ENCODE data around the gene NCBP2. TPM values are rescaled to one million over a fixed set of nuclear protein-coding genes. Genes with fewer than 3 reads are reported as not detected.
A peak's percentile ranks its signal among the peaks of the same experiment; 100 is the strongest.

Gene NCBP2
- total and polyA plus RNA-seq, 8 donors = 15.4 to 52.5 (median 40.6) TPM

DNA sequence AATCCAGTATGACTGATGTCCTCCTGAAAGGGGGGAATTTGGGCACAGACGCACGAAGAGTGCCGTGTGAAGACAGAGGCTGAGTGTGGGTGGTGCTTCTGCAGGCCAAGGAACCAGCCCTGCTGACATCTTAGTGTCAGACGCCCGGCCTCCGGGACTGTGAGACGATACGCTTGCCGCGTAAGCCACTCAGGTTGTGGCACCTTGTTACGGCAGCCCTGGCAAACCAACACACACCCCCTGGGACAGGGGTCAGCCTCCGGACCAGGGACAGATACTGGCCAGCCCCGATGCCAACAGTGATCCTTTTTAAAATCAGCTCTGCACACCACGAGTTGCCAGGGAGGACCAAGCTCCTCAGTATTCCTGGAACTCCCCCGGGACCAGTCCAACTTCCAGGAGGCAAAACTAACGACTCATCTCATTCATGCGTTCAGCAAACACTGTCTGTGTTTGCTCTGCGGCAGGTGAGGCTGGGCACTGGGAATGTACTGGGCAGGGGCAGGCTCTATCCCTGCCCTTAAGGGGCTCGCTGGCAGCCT is 47.5 kb upstream of the NCBP2 start:
- Histone ChIP-seq H3K36me3 (no peaks in the 10 kb centered on the region), H3K27me3 (peaks cover 0 to 19% (median 0%) of the 10 kb centered on the region in 3 donors), H3K4me1 (no peaks in the 10 kb centered on the region), H3K9me3 (no peaks in the 10 kb centered on the region), H3K4me3 (no peak overlapping the region), H3K27ac (no peak overlapping the region)
- intact Hi-C loops (cut with DNase I; ENCODE audit: low total_unique reads) = no loop called here
- WGBS, 5 donors = 72 to 78% (median 76%) methylated on average over 16 to 19 of the region's 19 CpGs
- TF ChIP-seq, protein P1, sequence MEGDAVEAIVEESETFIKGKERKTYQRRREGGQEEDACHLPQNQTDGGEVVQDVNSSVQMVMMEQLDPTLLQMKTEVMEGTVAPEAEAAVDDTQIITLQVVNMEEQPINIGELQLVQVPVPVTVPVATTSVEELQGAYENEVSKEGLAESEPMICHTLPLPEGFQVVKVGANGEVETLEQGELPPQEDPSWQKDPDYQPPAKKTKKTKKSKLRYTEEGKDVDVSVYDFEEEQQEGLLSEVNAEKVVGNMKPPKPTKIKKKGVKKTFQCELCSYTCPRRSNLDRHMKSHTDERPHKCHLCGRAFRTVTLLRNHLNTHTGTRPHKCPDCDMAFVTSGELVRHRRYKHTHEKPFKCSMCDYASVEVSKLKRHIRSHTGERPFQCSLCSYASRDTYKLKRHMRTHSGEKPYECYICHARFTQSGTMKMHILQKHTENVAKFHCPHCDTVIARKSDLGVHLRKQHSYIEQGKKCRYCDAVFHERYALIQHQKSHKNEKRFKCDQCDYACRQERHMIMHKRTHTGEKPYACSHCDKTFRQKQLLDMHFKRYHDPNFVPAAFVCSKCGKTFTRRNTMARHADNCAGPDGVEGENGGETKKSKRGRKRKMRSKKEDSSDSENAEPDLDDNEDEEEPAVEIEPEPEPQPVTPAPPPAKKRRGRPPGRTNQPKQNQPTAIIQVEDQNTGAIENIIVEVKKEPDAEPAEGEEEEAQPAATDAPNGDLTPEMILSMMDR (IDR thresholded peaks at IDR 0.05) = no peak
- no peak for TF ChIP-seq POLR2A (IDR thresholded peaks at IDR 0.05)
- no peak for TF ChIP-seq POLR2AphosphoS5 (IDR thresholded peaks at IDR 0.05)
- TF ChIP-seq EP300 (IDR thresholded peaks at IDR 0.05) = no peak
- DNase-seq = no peak

DNA sequence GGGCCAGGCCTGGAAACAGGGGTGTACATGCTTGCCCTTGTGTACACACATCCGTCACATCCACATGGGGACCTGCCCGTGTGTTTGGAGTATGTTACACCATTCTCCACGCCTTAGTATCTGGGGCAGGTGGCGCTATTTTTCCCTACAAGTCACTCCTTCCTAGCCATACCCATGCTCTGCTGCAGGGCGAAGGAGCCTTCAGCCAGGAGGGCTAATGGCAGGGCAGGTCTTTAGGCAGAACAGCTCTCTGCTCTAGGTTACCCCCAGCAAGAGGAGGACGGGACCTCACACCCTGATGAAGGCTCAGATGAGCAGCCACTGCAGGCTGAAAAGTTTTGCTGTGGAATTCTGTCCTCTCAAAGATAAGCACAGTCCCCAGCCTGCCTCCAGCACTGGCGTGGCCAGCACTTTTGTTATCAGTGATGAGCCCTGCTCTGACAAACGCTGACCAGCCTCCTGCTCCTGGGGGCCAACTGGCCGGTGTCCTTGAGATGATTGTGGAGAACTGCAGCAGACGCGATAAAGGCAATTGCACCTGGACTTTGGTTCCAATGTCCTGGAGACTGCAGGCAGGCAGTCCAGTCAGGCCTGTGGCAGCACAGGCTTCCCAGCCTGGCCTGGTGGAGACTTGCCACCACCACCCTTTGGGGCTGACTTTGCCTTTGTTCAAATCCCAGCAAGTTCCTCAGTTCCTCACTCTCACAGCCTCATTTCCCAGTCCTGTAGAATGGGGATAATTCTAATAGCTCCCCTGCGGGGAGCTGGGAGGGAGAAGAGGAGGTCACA is 46.1 kb upstream of the NCBP2 start:
- no peak for TF ChIP-seq POLR2AphosphoS5 (IDR thresholded peaks at IDR 0.05)
- TF ChIP-seq POLR2A (IDR thresholded peaks at IDR 0.05) = no peak
- H3K27ac ChIP-seq = no peak overlapping the region
- no peaks in the 10 kb centered on the region for H3K4me1 ChIP-seq
- peak in 1 of 2 donors; percentile 62 for DNase-seq
- H3K27me3 ChIP-seq = peaks cover 0 to 19% (median 0%) of the 10 kb centered on the region in 3 donors
- H3K36me3 ChIP-seq = no peaks in the 10 kb centered on the region
- no peak overlapping the region for H3K4me3 ChIP-seq
- WGBS, 5 donors = 34 to 50% (median 35%) methylated on average over 7 to 12 of the region's 12 CpGs
- intact Hi-C loops (cut with DNase I; ENCODE audit: low total_unique reads) = no loop called here
- peaks cover 0 to under 1% (median under 1%) of the 10 kb centered on the region in 4 donors for H3K9me3 ChIP-seq

DNA sequence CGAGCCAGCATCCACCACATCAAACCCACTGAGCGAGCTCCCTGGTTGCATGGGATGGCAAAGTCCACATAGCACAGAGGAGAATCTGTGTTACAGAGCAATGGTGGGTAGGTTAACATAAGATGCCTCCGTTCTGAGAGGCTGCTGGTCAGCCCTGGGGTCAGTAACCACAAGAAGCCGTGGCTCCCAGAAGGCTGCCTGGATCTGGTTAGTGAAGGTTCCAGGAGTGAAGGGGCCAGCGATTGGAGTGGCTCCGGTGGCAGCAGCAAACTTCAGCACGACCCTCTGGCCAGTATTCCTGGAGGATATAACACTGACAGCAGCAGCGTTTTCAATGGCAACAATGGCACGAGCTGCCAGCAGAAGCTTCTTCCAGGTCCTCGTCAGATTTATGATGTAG is 44.7 kb upstream of the NCBP2 start:
- H3K9me3 ChIP-seq = peaks cover 3 to 10% (median 6%) of the 10 kb centered on the region in 4 donors
- H3K36me3 ChIP-seq = no peaks in the 10 kb centered on the region
- TF ChIP-seq, protein P1 (IDR thresholded peaks at IDR 0.05) = no peak
- TF ChIP-seq POLR2A (IDR thresholded peaks at IDR 0.05) = no peak
- TF ChIP-seq EP300 (IDR thresholded peaks at IDR 0.05) = no peak
- no peak for TF ChIP-seq POLR2AphosphoS5 (IDR thresholded peaks at IDR 0.05)
- 86 to 92% (median 88%) methylated on average over 10 of the region's 10 CpGs for WGBS, 5 donors
- no peak overlapping the region for H3K4me3 ChIP-seq
- intact Hi-C loops (cut with DNase I; ENCODE audit: low total_unique reads) = no loop called here
- no peak overlapping the region for H3K27ac ChIP-seq
- no peaks in the 10 kb centered on the region for H3K4me1 ChIP-seq
- no peak for DNase-seq
- peaks cover 0 to 19% (median 0%) of the 10 kb centered on the region in 3 donors for H3K27me3 ChIP-seq

DNA sequence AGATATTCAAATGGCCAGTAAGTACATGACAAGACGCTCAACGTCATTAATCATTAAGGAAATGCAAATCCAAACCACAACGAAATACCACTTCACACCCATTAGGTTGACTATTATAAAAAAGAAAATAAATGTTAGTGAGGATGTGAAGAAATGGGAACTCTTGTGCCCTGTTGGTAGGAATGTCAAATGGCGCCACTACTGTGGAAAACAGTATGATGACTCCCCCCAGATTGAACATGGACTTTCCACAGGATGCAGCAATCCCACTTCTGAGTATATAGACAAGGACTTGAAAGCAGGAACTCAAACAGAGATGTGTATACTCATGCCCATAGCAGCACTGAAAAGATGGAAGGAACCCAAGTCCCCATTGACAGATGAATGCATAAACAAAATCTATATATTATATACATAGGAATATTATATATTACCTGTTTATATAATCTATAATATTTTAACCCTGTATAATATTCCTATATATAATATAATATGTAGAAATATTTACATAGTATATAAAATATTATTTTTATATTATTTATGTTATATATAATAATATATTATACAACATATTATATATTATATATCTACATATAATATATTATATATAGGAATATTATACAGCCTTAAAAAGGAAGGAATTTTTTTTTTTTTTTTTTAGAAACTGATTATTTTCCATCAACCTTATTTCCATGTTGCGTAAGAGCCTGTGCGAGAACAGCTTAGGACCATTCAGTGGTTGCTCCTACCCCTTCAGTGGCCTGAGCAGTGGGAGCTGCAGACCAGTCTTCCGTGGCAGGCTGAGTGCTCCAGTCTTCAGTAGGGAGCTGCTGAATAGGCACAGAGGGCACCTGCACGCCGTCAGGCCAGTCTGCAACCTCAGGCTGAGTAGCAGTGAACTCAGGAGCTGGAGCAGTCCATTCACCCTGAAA is 43.9 kb upstream of the NCBP2 start:
- TF ChIP-seq POLR2A (IDR thresholded peaks at IDR 0.05) = no peak
- no peak for TF ChIP-seq EP300 (IDR thresholded peaks at IDR 0.05)
- no peak for TF ChIP-seq POLR2AphosphoS5 (IDR thresholded peaks at IDR 0.05)
- TF ChIP-seq, protein P1 (IDR thresholded peaks at IDR 0.05) = no peak
- 88 to 95% (median 93%) methylated on average over 9 of the region's 9 CpGs for WGBS, 5 donors
- peaks cover 0 to 19% (median 0%) of the 10 kb centered on the region in 3 donors for H3K27me3 ChIP-seq
- DNase-seq = no peak
- intact Hi-C loops (cut with DNase I; ENCODE audit: low total_unique reads) = no loop called here
- no peaks in the 10 kb centered on the region for H3K4me1 ChIP-seq
- H3K27ac ChIP-seq = no peak overlapping the region
- peaks cover 3 to 10% (median 6%) of the 10 kb centered on the region in 4 donors for H3K9me3 ChIP-seq
- H3K36me3 ChIP-seq = no peaks in the 10 kb centered on the region
- no peak overlapping the region for H3K4me3 ChIP-seq
